ENCODE data around the gene RAB13.

DNA sequence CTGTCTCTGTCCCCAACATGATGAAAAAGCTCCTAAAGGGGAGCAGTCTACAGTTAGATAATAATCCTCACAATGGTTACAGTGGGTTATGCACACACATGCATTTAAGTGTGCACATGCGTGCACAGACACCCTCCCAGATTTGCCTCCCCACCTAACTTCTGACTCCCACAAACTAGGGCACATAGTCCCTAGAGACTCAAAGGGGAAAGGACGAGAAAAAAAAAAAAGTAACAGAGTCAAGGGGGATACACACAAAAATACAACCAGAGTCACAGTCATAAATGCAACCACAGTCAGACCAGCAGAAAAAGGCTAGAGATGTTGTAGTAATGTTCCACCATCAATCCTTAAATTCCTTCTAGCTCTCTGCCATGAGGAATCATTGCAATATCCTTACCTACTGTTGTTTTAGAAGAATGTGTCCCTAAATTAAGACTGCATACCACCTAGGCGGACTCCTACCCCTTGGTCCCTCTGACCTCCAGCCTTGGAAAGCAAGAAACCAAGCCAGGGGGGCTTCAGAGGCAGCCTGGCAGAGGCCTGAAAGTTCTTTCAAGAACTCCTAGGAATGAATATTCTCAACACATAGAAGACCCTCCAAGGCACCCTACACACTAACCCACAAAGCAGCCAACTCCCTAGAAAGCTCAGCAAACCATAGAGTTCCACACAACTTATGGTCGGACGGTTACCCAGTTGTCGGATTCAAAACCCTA, 29.0 kb downstream of the RAB13 start:
- TF ChIP-seq, protein P1, sequence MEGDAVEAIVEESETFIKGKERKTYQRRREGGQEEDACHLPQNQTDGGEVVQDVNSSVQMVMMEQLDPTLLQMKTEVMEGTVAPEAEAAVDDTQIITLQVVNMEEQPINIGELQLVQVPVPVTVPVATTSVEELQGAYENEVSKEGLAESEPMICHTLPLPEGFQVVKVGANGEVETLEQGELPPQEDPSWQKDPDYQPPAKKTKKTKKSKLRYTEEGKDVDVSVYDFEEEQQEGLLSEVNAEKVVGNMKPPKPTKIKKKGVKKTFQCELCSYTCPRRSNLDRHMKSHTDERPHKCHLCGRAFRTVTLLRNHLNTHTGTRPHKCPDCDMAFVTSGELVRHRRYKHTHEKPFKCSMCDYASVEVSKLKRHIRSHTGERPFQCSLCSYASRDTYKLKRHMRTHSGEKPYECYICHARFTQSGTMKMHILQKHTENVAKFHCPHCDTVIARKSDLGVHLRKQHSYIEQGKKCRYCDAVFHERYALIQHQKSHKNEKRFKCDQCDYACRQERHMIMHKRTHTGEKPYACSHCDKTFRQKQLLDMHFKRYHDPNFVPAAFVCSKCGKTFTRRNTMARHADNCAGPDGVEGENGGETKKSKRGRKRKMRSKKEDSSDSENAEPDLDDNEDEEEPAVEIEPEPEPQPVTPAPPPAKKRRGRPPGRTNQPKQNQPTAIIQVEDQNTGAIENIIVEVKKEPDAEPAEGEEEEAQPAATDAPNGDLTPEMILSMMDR (IDR thresholded peaks at IDR 0.05; ENCODE audit: low read length): no peak
- TF ChIP-seq EZH2 (optimal IDR thresholded peaks at IDR 0.05; ENCODE audit: low read depth, low read length): no peak
